HG03060 (cell line): Measurements from ENCODE around the gene FGD3.
"Not testable (repeated sequence)": the region's sequence is repeated elsewhere in the genome, so short reads cannot be mapped to it uniquely, and the experiment has no call there.

ENCODE experiments used
- ATAC-seq: cut with Tn5 transposase; IDR thresholded peaks from one replicate; pipeline ENCODE4 v1.9.1; 2021; ENCODE audit warnings: low read depth, moderate number of reproducible peaks; ENCODE audit not compliant: unreplicated experiment

FGD3 gene

DNA sequence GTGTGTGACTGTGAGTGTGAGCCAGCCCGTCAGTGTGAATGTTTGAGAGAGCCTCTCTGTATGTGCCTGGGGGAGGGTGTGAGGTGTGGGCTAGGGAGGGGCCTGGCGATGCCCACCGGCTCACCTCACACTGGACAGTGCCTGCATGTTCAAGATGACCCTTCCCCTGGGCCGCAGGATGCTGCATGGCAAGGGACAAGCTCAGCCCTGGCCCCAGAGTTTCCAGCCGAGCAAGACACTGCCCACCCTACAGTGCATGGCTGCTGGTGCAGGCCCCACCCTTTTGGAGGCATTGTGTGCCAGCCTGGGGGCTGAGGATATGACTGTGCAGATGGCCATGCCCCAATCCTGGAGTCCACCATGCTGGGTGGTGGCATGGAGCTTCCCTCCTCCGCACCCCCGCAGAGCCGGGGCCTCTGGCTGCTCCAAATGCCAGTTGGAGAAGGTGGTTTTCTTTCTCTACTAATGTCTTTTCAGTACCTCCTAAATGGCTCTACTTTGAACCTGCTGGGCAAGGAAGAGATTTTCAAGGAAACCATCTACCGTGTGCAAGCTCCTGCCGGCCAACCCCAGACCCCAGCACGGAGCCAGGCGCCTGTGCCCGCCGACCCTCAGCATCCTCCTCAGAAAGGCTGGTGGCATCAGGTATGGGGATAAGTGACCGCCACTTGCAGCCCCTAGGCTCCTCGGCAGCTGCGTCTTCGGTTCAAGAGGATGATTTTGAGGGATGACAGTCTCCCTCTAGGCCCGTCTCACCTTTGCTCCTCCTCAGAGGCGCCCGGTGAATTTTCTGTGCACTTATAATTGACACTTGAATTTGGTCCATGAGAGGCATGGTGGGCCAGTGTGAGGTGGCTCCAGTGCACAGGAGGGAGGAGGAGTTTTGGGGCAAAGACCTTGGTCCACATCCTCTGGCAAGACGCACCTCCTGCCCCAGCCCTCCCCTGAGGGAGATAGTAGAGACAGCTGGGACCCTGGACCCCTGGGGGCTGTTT lies 27.7 kb downstream of the FGD3 start:
- ATAC-seq: no peak

DNA sequence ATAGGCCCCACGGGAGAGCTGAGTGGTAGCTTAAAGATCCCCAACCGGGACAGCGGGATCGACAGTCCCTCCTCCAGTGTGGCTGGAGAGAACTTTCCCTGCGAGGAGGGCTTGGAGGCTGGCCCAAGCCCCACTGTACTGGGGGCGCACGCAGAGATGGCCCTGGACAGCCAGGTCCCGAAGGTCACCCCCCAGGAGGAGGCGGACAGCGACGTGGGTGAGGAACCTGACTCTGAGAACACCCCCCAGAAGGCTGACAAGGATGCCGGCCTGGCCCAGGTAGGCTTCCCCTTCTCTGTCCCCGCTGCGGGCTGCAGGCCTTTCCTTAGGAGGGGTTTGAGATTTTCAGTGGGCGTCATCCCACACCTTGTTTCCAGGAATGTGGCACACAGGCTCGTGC lies 29.1 kb downstream of the FGD3 start:
- no peak for ATAC-seq

- ATAC-seq: no peak
These were observed 30.0 kb downstream of the FGD3 start for GRCh38 chr9:92977279-92977678.

GRCh38 chr9:92978345-92978875 lies 31.1 kb downstream of the FGD3 start:
- ATAC-seq: no peak

GRCh38 chr9:92979283-92980056 lies 32.1 kb downstream of the FGD3 start:
- no peak for ATAC-seq

GRCh38 chr9:92980085-92980745 lies 32.9 kb downstream of the FGD3 start:
- no peak for ATAC-seq

- ATAC-seq: no peak
These were observed 34.8 kb downstream of the FGD3 start for GRCh38 chr9:92982130-92982529.

- no peak for ATAC-seq
These were observed 36.8 kb downstream of the FGD3 start for GRCh38 chr9:92983984-92984589.

DNA sequence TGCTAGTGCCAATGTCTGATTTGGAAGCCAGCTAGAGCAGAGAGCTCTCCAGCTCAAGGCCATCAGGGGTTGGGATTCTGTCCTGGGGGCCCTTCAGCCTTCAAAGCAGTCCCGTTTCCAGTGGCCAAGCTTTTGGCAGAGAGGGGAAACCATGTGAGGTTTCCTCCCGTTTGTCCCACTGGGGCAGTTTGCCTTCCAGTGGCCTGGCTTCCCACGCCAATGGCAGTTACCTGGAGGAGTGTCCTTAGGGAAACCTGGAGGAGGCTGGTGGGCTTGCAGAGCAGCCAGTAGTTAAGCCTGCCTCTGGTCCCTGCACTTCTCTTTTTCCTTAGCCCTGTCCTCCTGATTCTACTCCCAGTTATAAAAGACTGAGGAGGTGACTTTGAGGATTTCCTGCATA lies 37.7 kb downstream of the FGD3 start:
- ATAC-seq: no peak

DNA sequence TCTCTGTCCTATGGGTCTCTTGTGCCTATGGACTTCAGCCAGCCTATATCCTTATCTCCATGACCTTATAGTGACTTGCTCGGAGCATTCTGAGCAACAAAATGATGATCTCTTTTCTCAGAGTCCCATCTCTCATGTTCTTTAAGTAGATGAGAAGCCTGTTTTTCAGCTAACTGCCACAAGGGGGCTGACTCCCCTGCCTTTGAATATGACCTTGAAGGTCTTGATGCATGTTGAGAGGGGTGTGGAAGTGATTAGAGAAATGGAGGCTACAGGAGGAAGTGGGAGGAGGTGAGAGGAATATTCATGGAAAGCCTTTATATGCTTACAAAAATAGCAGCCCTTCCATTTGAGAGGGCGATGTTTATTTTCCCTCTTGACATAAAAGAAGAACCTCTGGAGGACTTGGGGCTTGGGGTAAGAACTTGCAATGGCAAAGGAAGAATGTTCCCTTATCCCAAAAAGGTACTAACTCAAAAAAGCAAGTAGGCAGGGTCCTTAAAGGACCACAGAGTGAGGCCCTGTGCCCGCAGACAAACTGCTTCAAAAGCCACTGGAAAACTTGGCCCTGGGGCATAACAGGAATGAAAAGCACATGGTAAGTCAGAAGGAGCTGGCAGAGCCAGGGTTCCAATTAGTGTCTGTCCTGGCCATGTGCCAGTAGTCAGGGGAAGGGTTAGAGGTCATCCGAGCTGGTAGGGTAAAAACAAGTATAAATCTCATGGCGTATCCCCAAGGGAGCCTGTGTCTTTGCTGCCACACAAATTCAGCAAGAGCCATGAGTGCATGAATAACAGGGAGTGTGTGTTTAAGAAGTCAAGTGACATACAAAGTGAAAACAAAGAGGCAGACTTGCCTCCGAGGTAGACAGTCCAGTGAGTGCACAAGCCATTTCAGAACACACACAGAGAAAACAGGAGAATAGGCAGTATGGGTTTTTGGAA lies 39.1 kb downstream of the FGD3 start:
- ATAC-seq: no peak

DNA sequence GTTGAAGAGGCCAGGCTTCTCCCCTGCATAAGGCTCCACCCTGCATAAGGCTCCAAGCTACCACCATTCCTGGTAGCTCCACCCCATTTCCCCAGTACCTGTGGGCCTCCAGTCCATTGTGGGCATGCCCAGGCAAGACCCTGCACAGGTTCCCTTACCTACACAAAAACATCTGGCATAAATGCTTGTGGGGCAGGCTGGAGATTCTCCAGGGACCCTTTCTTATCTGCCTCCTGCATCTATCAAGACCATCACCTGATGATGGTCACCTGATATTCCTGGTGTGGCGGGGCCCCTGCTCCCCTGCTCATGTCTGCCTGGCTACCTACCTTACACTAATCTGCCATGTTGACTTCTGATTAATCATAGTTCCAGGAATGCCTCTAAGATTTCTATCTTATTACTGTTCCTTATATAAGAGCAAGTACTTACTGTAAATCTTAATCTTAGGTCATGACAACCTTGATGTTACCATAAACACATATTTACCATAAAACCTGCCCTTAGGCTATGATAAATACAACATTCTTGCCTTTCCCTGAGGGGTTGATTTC lies 41.0 kb downstream of the FGD3 start:
- no peak for ATAC-seq

DNA sequence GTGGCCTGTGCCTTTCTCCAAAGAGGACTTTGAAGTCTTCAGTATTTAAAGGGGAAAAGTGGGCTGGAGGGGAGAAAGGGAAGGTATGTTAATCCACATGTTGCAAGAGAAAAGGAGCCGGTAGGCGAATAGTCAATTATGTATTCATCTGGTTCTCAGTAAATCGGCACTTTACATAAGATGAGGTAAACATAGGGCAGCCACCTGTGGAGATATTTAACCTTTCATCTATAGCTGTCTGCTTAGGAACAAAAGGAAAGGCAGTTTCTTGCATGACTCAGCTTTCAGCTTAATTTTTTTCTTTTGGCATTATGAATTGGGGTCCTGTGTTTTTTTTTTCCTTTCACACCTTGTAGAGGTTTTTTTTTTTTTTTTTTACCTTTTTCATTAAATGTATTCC lies 42.2 kb downstream of the FGD3 start:
- ATAC-seq: no peak

DNA sequence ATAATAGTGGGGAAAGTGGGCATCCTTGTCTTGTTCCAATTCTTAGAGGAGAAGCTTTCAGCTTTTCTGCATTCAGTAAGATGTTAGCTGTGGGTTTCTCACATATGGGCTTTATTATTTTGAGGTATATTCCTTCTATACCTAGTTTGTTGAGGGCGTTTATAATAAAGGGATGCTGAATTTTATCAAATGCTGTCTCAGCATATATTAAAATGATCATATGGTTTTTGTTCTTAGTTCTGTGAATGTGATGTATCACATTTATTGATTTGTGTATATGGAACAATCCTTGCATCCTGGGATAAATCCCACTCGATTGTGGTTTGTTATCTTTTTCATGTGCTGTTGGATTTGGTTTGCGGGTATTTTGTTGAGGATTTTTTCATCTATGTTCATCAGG lies 43.1 kb downstream of the FGD3 start:
- no peak for ATAC-seq

DNA sequence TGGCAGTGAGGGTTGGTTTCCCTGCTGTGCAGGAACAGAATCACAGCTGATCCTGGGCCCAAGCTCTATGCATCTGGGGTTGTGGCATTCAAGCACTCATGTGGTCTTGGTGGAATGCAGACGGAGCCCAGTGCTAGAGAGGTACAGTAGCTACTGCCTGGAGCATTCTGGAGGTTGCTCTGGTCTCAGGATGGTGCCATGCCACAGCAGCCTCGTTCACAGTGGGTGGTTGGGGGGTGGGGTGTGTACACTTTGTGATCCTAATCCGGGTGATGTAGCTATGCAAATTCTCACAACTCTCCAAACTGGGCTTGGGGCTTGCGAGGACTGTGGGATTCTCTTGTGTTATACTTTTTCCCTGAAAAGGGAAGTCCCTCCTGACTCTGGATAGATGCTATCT lies 45.2 kb downstream of the FGD3 start:
- no peak for ATAC-seq

DNA sequence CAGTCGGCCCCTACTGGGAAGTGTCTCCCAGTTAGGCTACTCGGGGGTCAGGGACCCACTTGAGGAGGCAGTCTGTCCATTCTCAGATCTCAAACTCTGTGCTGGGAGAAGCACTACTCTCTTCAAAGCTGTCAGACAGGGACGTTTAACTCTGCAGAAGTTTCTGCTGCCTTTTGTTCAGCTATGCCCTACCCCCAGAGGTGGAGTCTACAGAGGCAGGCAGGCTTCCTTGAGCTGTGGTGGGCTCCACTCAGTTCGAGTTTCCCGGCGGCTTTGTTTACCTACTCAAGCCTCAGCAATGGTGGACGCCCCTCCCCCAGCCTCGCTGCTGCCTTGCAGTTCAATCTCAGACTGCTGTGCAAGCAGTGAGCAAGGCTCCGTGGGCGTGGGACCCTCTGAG lies 51.5 kb downstream of the FGD3 start:
- not testable (repeated sequence) for ATAC-seq

- ATAC-seq: no peak
These were observed 53.7 kb downstream of the FGD3 start for GRCh38 chr9:93001031-93001430.

GRCh38 chr9:93002700-93003099 lies 55.4 kb downstream of the FGD3 start:
- no peak for ATAC-seq

DNA sequence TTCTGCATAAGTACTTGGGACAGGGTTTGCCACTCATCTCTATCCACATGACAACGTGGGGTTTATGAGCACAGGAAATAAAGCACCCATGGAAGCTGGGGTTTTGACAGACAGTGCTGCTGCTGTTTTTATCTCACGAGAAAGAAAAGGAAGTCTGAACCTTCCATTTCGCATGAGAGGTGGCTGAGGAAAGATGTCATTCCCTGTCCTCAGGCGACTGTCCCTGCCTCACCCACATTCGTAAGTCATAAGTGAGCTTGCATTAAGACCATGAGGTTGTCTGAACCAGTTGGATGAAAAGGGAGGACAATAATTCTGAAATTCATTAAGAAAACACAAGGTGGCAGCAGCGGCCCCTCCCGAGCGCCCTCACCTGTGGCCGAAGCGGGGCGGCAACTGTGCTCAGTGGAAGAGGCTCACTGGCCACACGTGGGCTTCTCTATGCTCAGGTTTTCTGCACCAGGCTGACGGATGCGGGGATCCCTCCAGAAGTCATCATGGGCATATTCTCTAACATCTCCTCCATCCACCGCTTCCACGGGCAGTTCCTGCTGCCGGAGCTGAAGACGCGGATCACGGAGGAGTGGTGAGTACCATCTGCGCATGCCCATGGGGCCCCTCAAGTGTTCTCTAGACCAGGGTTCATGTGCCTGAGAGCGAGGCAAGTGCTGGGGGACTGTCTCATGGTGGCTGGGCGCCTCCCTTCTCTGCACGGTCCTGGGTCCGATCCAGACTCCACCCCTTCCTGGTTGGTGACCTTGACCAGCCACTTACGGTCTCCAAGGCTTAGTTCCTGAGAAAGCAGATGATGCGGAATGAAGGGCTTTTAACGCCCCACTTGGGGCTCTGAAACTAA lies 56.5 kb downstream of the FGD3 start:
- no peak for ATAC-seq
